SH-SY5Y (cell line): ENCODE results near the gene AQP3.

ENCODE experiments used
- GATA2 ChIP-seq: IDR thresholded peaks from 2 replicates; pipeline ENCODE4 v1.6.1; 2011; ENCODE audit warnings: mild to moderate bottlenecking, low read depth, low read length
- GATA3 ChIP-seq: IDR thresholded peaks from 2 replicates; pipeline ENCODE4 v1.6.1; 2011; ENCODE audit warnings: low read depth, mild to moderate bottlenecking, low read length, moderate library complexity

DNA sequence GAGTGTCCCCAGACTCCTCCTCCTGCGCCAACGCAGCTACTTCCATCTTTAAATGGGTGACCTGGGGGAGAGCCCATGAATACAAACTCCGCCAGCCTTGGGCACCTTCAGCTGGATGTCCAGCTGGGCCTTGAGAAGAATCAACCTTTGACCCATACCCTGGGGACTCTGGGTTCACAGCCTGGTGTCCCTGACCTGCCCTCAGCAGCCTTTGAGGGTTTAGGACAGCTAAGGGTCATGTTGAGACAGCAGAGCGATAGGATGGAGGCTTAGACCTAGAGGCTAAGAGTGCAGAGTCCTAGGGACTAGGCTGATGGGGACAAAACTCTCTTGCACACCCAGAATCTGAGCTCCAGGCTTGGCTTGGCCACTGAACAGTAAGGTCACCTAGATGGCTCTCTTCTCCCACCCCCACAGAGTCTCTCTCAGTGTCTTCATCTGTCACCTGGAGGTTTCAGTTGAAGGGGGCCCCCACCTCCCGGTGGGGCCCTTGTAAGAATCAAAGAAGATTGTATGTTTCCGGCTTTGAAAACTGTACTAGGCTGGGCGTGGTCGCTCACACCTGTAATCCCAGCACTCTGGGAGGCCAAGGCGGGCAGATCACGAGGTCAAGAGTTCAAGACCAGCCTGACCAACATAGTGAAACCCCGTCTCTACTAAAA lies 6.7 kb upstream of the AQP3 start:
- TF ChIP-seq GATA2: no peak
- no peak for TF ChIP-seq GATA3
